Type B pancreatic cell (in vitro differentiated cells): Measurements from ENCODE around the gene INO80. TPM values are rescaled to one million over a fixed set of nuclear protein-coding genes. Genes with fewer than 3 reads are reported as not detected.

Experiments
- DNase-seq: peaks from one replicate; pipeline ENCODE4 v3.0.0; 2021; ENCODE audit warnings: mixed read lengths; ENCODE audit not compliant: unreplicated experiment; ENCODE audit errors: extremely low spot score
- H3K27ac Mint-ChIP-seq: 2 replicates; pipeline ENCODE4 v1.8.0; 2021; ENCODE audit warnings: mild to moderate bottlenecking, mixed read lengths
- H3K27me3 Mint-ChIP-seq: 2 replicates; pipeline ENCODE4 v1.8.0; 2021; ENCODE audit warnings: mixed read lengths
- H3K36me3 Mint-ChIP-seq: 2 replicates; pipeline ENCODE4 v1.8.0; 2021; ENCODE audit warnings: mixed read lengths
- H3K4me1 Mint-ChIP-seq: one replicate; pipeline ENCODE4 v1.8.0; 2021; ENCODE audit warnings: mixed read lengths; ENCODE audit not compliant: unreplicated experiment
- H3K4me3 Mint-ChIP-seq: 2 replicates; pipeline ENCODE4 v1.8.0; 2021; ENCODE audit warnings: mild to moderate bottlenecking, mixed read lengths
- H3K9me3 Mint-ChIP-seq: 2 replicates; pipeline ENCODE4 v1.8.0; 2021; ENCODE audit warnings: mixed read lengths
- CTCF ChIP-seq: fragments of 200-600 bp; sonication (generic); conservative IDR thresholded peaks from 2 replicates; pipeline ENCODE4 v1.5.0; 2021; ENCODE audit warnings: antibody characterized with exemption, mild to moderate bottlenecking
- total RNA-seq: library from RNA; stranded (reverse); gene quantifications from 2 replicates; pipeline ENCODE4 v1.2.1, GENCODE V29; 2021; ENCODE audit warnings: low replicate concordance

Gene INO80
- total RNA-seq, 1 donor from 2014 or later, result 22.3 TPM

GRCh38 chr15:40986820-40987219 is 129.3 kb downstream of the INO80 start:
- no peak for TF ChIP-seq CTCF
- Mint-ChIP-seq H3K36me3 (peaks cover 28% of the 10 kb centered on the region), H3K4me3 (no peak overlapping the region), H3K4me1 (no peaks in the 10 kb centered on the region), H3K9me3 (no peaks in the 10 kb centered on the region), H3K27me3 (no peaks in the 10 kb centered on the region), H3K27ac (no peak overlapping the region)
- DNase-seq, result no peak

GRCh38 chr15:40985541-40986330 is 130.3 kb downstream of the INO80 start:
- H3K36me3 Mint-ChIP-seq, result peaks cover 32% of the 10 kb centered on the region
- H3K27me3 Mint-ChIP-seq, result no peaks in the 10 kb centered on the region
- DNase-seq, result no peak
- H3K4me1 Mint-ChIP-seq, result no peaks in the 10 kb centered on the region
- TF ChIP-seq CTCF, result no peak
- H3K4me3 Mint-ChIP-seq, result no peak overlapping the region
- H3K9me3 Mint-ChIP-seq, result no peaks in the 10 kb centered on the region
- H3K27ac Mint-ChIP-seq, result no peak overlapping the region

GRCh38 chr15:40984964-40985363 is 131.1 kb downstream of the INO80 start:
- Mint-ChIP-seq H3K27me3 (no peaks in the 10 kb centered on the region), H3K4me3 (no peak overlapping the region), H3K9me3 (no peaks in the 10 kb centered on the region), H3K36me3 (peaks cover 36% of the 10 kb centered on the region), H3K27ac (no peak overlapping the region), H3K4me1 (no peaks in the 10 kb centered on the region)
- TF ChIP-seq CTCF, result no peak
- DNase-seq, result no peak

GRCh38 chr15:40984406-40984805 is 131.7 kb downstream of the INO80 start:
- no peak overlapping the region for H3K4me3 Mint-ChIP-seq
- H3K4me1 Mint-ChIP-seq, result no peaks in the 10 kb centered on the region
- DNase-seq, result no peak
- no peak overlapping the region for H3K27ac Mint-ChIP-seq
- H3K9me3 Mint-ChIP-seq, result no peaks in the 10 kb centered on the region
- H3K36me3 Mint-ChIP-seq, result peaks cover 31% of the 10 kb centered on the region
- no peak for TF ChIP-seq CTCF
- no peaks in the 10 kb centered on the region for H3K27me3 Mint-ChIP-seq

- H3K36me3 Mint-ChIP-seq, result peaks cover 29% of the 10 kb centered on the region
- no peaks in the 10 kb centered on the region for H3K27me3 Mint-ChIP-seq
- no peak for TF ChIP-seq CTCF
- no peak overlapping the region for H3K4me3 Mint-ChIP-seq
- H3K9me3 Mint-ChIP-seq, result no peaks in the 10 kb centered on the region
- H3K4me1 Mint-ChIP-seq, result no peaks in the 10 kb centered on the region
- no peak for DNase-seq
- H3K27ac Mint-ChIP-seq, result no peak overlapping the region
Observed at GRCh38 chr15:40982855-40983254, 133.2 kb downstream of the INO80 start.
